OCI-LY3 (cell line): ENCODE measurements around the gene BABAM1.

Experiments
- EZH2phosphoT487 ChIP-seq: fragments of 200-600 bp; shearing (Covaris generic); IDR thresholded peaks from 2 replicates; pipeline ENCODE4 v1.6.1; 2018; ENCODE audit warnings: antibody characterized with exemption, mixed run types, low read depth
- TF ChIP-seq, protein P1 (sequence below): fragments of 200-600, 300-600 bp; sonication (generic); IDR thresholded peaks from 2 replicates; pipeline ENCODE4 v1.5.1; 2014; ENCODE audit warnings: antibody characterized with exemption, low read length, low read depth

DNA sequence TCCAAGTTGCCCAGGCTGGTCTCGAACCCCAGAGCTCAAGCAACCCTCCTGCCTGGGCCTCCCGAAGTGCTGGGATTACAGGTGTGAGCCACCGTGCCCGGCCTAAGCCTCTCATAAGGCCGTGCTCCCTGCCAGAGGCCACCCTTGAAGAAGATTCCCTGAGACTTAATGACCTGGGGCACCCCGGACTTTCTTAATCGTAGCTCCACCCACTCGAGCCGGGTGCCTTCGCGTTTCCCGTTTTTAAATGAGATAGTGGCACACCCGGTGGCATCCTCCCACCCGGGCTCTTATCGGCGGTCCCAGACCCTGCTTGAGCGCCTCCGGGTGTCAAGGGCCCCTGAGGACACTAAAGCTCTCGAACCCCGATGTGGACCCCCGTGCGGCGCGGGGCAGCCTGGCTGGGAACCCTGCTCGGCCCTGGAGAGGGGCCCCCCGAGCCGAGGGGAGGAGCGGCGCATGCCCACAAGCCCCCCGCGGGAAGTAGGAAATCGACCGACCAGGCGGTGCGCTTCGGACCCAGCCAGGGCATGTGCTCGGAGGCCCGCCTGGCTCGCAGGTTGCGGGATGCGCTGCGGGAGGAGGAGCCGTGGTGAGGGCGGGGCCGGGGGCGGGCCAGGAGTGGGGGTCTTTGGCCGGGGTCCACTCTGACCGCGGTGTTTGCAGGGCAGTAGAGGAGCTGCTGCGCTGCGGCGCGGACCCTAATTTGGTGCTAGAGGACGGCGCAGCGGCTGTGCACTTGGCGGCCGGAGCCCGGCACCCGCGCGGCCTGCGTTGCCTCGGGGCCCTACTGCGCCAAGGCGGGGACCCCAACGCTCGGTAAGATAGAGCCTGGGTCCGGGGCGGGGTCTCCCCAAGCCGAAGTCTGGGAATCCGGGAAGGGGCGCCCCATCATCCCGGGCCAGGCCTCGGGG is 14.4 kb downstream of the BABAM1 start, which contains the start of gene ANKLE1:
- TF ChIP-seq, protein P1, sequence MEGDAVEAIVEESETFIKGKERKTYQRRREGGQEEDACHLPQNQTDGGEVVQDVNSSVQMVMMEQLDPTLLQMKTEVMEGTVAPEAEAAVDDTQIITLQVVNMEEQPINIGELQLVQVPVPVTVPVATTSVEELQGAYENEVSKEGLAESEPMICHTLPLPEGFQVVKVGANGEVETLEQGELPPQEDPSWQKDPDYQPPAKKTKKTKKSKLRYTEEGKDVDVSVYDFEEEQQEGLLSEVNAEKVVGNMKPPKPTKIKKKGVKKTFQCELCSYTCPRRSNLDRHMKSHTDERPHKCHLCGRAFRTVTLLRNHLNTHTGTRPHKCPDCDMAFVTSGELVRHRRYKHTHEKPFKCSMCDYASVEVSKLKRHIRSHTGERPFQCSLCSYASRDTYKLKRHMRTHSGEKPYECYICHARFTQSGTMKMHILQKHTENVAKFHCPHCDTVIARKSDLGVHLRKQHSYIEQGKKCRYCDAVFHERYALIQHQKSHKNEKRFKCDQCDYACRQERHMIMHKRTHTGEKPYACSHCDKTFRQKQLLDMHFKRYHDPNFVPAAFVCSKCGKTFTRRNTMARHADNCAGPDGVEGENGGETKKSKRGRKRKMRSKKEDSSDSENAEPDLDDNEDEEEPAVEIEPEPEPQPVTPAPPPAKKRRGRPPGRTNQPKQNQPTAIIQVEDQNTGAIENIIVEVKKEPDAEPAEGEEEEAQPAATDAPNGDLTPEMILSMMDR, result no peak
- no peak for TF ChIP-seq EZH2phosphoT487
